DOHH2 (cell line): ENCODE data around the gene BCO2.

ENCODE experiments used
- H3F3A ChIP-seq: fragments of 200-600 bp; sonication (generic), shearing (Covaris generic); 2 replicates; pipeline ENCODE4 v1.6.0; 2016; ENCODE audit warnings: antibody characterized with exemption, mild to moderate bottlenecking; ENCODE audit not compliant: control insufficient read depth, insufficient read depth
- H3K27ac ChIP-seq: fragments of 200-600 bp; sonication (generic); 2 replicates; pipeline ENCODE4 v1.5.1; 2014; ENCODE audit warnings: low read depth, mild to moderate bottlenecking, low read length, moderate library complexity
- H3K27me3 ChIP-seq: fragments of 200-600 bp; sonication (generic); 2 replicates; pipeline ENCODE4 v1.6.1; 2014; ENCODE audit warnings: mild to moderate bottlenecking, low read length, mixed read lengths; ENCODE audit not compliant: control insufficient read depth
- H3K36me3 ChIP-seq: fragments of 200-600 bp; sonication (generic); 2 replicates; pipeline ENCODE4 v1.6.1; 2014; ENCODE audit warnings: mild to moderate bottlenecking, low read length, moderate library complexity, mixed read lengths; ENCODE audit not compliant: control insufficient read depth
- H3K4me1 ChIP-seq: fragments of 200-600 bp; sonication (generic); 2 replicates; pipeline ENCODE4 v1.6.1; 2014; ENCODE audit warnings: mild to moderate bottlenecking, low read length, mixed read lengths; ENCODE audit not compliant: control insufficient read depth
- H3K4me2 ChIP-seq: fragments of 200-600 bp; sonication (generic); 2 replicates; pipeline ENCODE4 v1.6.0; 2014; ENCODE audit warnings: mild to moderate bottlenecking, low read length, moderate library complexity
- H3K4me3 ChIP-seq: fragments of 200-600 bp; sonication (generic); 2 replicates; pipeline ENCODE4 v1.5.1; 2014; ENCODE audit warnings: mild to moderate bottlenecking, low read length, mixed read lengths
- H3K79me2 ChIP-seq: fragments of 200-600 bp; sonication (generic); 2 replicates; pipeline ENCODE4 v1.6.1; 2014; ENCODE audit warnings: mild to moderate bottlenecking, low read length, mixed read lengths; ENCODE audit not compliant: control insufficient read depth
- H3K9me2 ChIP-seq: fragments of 200-600 bp; sonication (generic); replicated peaks from 2 replicates; pipeline ENCODE4 v1.6.1; 2014; ENCODE audit warnings: mild to moderate bottlenecking, low read length, mixed read lengths; ENCODE audit not compliant: control insufficient read depth
- H3K9me3 ChIP-seq: fragments of 200-600 bp; sonication (generic); 2 replicates; pipeline ENCODE4 v1.6.1; 2014; ENCODE audit warnings: antibody characterized with exemption, low read length, mixed read lengths; ENCODE audit not compliant: control insufficient read depth, insufficient read depth
- H4K20me1 ChIP-seq: fragments of 200-600 bp; sonication (generic); 2 replicates; pipeline ENCODE4 v1.6.0; 2014; ENCODE audit warnings: low read depth, mild to moderate bottlenecking, antibody characterized with exemption, low read length, moderate library complexity; ENCODE audit not compliant: control insufficient read depth, insufficient read depth
- EZH2phosphoT487 ChIP-seq: fragments of 200-600 bp; sonication (generic); IDR thresholded peaks from 2 replicates; pipeline ENCODE4 v1.6.1; 2017; ENCODE audit warnings: borderline replicate concordance, mild to moderate bottlenecking, antibody characterized with exemption, low read length, moderate library complexity, mixed read lengths
- TF ChIP-seq, protein P1 (sequence below): fragments of 200-600 bp; sonication (generic); IDR thresholded peaks from one replicate; pipeline ENCODE4 v1.5.1; 2014; ENCODE audit warnings: antibody characterized with exemption, mild to moderate bottlenecking, low read depth, low read length; ENCODE audit not compliant: poor library complexity, severe bottlenecking

Gene BCO2

DNA sequence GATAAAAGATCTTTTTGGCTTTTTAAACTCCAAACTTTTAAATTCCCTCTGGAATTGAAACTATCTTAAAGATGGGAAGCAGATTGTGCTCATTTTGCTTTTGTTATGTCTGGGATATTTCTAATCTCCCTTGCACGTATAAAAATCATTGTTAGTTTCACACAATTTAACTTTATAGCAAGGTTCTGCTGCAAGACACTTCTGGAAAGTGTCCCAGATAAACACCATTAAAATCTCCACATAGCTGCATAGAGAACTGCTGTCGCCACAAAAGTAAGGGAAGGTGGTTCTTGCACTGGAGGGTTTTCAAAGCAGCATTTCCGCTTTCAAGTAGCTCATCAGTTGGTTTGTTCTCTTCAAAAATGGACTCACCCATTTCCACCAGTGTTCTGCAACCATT, 62.7 kb downstream of the BCO2 start:
- Histone ChIP-seq H3K9me3 (no peaks in the 10 kb centered on the region), H3K4me1 (peaks cover 15% of the 10 kb centered on the region), H3K36me3 (peaks cover 36% of the 10 kb centered on the region), H3K4me3 (no peak overlapping the region), H3K9me2 (no peaks in the 10 kb centered on the region), H3K79me2 (no peaks in the 10 kb centered on the region), H3F3A (peaks cover 6% of the 10 kb centered on the region; the same call in 1 of the 2 replicates), H3K27ac (no peak overlapping the region), H3K27me3 (no peaks in the 10 kb centered on the region), H4K20me1 (no peaks in the 10 kb centered on the region), H3K4me2 (no peak overlapping the region)
- TF ChIP-seq, protein P1, sequence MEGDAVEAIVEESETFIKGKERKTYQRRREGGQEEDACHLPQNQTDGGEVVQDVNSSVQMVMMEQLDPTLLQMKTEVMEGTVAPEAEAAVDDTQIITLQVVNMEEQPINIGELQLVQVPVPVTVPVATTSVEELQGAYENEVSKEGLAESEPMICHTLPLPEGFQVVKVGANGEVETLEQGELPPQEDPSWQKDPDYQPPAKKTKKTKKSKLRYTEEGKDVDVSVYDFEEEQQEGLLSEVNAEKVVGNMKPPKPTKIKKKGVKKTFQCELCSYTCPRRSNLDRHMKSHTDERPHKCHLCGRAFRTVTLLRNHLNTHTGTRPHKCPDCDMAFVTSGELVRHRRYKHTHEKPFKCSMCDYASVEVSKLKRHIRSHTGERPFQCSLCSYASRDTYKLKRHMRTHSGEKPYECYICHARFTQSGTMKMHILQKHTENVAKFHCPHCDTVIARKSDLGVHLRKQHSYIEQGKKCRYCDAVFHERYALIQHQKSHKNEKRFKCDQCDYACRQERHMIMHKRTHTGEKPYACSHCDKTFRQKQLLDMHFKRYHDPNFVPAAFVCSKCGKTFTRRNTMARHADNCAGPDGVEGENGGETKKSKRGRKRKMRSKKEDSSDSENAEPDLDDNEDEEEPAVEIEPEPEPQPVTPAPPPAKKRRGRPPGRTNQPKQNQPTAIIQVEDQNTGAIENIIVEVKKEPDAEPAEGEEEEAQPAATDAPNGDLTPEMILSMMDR = no peak
- no peak for TF ChIP-seq EZH2phosphoT487

DNA sequence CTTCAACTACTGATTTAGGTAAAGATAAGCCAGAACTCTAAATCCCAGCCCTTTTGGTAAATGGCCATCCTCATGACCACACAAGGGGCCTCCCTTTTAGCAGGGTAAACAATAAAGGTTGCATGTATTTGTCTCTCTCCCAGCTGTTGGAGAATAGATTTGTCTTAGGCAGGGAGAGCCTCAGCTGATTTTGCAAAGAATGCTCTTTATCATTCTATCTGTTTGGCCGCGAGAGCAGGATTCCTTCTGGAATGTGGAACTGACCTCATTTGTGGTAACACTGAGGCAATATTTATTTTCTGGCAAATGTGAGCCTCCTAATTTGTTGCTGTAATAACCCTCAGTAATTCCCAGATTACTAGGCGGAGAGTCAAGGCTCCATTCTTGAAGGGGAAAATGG, 66.2 kb downstream of the BCO2 start:
- H3K36me3 ChIP-seq = peaks cover 15% of the 10 kb centered on the region
- no peaks in the 10 kb centered on the region for H3K27me3 ChIP-seq
- H4K20me1 ChIP-seq = no peaks in the 10 kb centered on the region
- no peaks in the 10 kb centered on the region for H3K9me3 ChIP-seq
- H3K9me2 ChIP-seq = no peaks in the 10 kb centered on the region
- no peaks in the 10 kb centered on the region for H3K79me2 ChIP-seq
- no peaks in the 10 kb centered on the region for H3F3A ChIP-seq
- H3K27ac ChIP-seq = no peak overlapping the region
- TF ChIP-seq, protein P1 = no peak
- no peak overlapping the region for H3K4me2 ChIP-seq
- H3K4me3 ChIP-seq = no peak overlapping the region
- H3K4me1 ChIP-seq = peaks cover 1% of the 10 kb centered on the region; the same call in 1 of the 2 replicates

DNA sequence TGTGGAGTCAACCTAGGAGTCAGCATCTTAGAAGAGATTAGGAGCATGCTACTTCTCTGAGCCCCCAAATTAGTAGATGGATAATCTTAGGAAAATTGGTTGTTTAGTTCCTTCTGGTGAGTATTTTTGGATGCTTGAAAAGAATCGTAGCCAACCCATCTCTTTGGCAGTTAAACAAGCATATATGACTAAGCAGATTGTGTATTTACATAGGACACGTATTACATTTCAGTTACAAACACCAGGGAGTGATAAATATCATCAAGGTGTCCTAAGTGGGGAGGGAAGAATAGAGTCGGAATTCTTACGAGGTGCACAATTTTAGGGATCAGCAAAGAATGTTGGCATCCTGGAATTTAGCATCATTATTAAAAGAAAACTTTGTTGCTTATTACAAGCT, 71.9 kb downstream of the BCO2 start:
- Histone ChIP-seq H3K4me1 (no peaks in the 10 kb centered on the region), H4K20me1 (no peaks in the 10 kb centered on the region), H3K4me2 (no peak overlapping the region), H3K9me3 (no peaks in the 10 kb centered on the region), H3K4me3 (no peak overlapping the region), H3K27me3 (no peaks in the 10 kb centered on the region), H3K79me2 (no peaks in the 10 kb centered on the region), H3F3A (no peaks in the 10 kb centered on the region), H3K36me3 (no peaks in the 10 kb centered on the region), H3K27ac (no peak overlapping the region), H3K9me2 (no peaks in the 10 kb centered on the region)
- no peak for TF ChIP-seq EZH2phosphoT487
- TF ChIP-seq, protein P1 = no peak

DNA sequence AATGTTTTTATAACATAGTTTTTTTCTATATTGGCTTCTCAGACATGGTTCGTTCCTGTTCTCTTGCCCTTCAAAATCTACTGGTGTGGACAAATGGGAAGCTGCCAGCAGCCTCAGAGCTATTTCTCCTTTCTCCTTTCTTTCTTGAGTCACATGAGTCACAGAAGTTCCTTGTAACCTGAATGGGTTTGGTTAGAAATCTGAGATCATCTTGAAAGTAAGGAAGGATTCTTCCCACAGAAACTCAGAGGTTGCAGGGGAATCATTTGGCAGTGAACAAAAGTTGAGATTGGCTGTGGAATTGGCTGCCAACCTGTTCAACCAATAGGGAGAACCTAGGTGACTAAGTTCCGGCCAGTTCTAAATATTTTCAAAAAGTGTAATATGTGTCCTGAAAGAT, 72.9 kb downstream of the BCO2 start:
- Histone ChIP-seq H3K9me3 (no peaks in the 10 kb centered on the region), H3K27ac (no peak overlapping the region), H3K4me2 (no peak overlapping the region), H3K4me3 (no peak overlapping the region), H3K27me3 (no peaks in the 10 kb centered on the region), H3K79me2 (no peaks in the 10 kb centered on the region), H3K36me3 (no peaks in the 10 kb centered on the region), H4K20me1 (no peaks in the 10 kb centered on the region), H3F3A (no peaks in the 10 kb centered on the region), H3K9me2 (no peaks in the 10 kb centered on the region), H3K4me1 (no peaks in the 10 kb centered on the region)
- TF ChIP-seq EZH2phosphoT487 = no peak
- TF ChIP-seq, protein P1 = no peak
